Progenitor cell of endocrine pancreas (in vitro differentiated cells): ENCODE results near the gene HS3ST4. TPM values are rescaled to one million over a fixed set of nuclear protein-coding genes. Genes with fewer than 3 reads are reported as not detected.

Experiments used
- DNase-seq: peaks from one replicate; pipeline ENCODE4 v3.0.0; 2021; ENCODE audit warnings: low spot score; ENCODE audit not compliant: unreplicated experiment
- H3K27ac Mint-ChIP-seq: 2 replicates; pipeline ENCODE4 v1.8.0; 2021; ENCODE audit warnings: mild to moderate bottlenecking, moderate library complexity, mixed read lengths
- H3K27me3 Mint-ChIP-seq: 2 replicates; pipeline ENCODE4 v1.8.0; 2021; ENCODE audit warnings: mixed read lengths
- H3K36me3 Mint-ChIP-seq: 2 replicates; pipeline ENCODE4 v1.8.0; 2022; ENCODE audit warnings: mixed read lengths; ENCODE audit not compliant: insufficient read depth
- H3K4me1 Mint-ChIP-seq: 2 replicates; pipeline ENCODE4 v1.8.0; 2021; ENCODE audit warnings: low read depth, mixed read lengths
- H3K4me3 Mint-ChIP-seq: 2 replicates; pipeline ENCODE4 v1.8.0; 2021; ENCODE audit warnings: low read depth, mild to moderate bottlenecking, moderate library complexity, mixed read lengths
- H3K9me3 Mint-ChIP-seq: 2 replicates; pipeline ENCODE4 v1.8.0; 2021; ENCODE audit warnings: low read depth, mixed read lengths
- total RNA-seq: library from RNA; stranded (reverse); gene quantifications from 2 replicates; pipeline ENCODE4 v1.2.1, GENCODE V29; 2021
- TF ChIP-seq, protein P1 (sequence below): fragments of 200-600 bp; sonication (generic); IDR thresholded peaks from one replicate; pipeline ENCODE4 v1.5.0; 2021; ENCODE audit warnings: antibody characterized with exemption, mild to moderate bottlenecking; ENCODE audit not compliant: unreplicated experiment

HS3ST4 gene
- total RNA-seq, 1 donor from 2014 or later: 0.67 TPM

DNA sequence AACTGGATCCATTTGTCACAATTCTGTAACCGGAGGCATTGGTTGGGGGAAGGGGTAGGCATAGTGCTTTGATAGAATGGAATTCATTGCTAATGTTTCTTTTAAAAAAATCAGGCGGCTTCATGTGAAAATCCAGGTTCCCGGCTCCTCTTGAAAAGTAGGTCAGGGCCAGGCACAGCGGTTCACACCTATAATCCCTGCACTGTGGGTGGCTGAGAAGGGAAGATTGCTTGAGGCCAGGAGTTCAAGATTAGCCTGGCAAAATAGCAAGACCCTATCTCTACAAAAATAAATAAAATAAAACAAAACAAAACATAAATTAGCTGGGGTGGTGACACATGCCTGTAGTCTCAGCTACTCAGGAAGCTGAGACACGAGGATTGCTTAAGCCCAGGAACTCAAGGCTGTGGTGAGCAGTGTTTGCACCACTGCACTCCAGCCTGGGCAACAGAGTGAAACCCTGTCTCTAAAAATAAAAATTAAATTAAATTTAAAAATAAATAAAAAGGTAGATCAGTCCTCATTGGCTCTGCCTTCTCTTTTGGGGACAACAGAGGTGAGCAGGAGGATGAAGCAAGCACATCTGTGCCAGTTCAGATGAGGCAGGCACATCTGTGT lies 466.5 kb downstream of the HS3ST4 start:
- Mint-ChIP-seq H3K27ac (no peak overlapping the region), H3K36me3 (no peaks in the 10 kb centered on the region), H3K27me3 (peaks cover 3% of the 10 kb centered on the region), H3K4me3 (no peak overlapping the region), H3K9me3 (peaks cover 2% of the 10 kb centered on the region), H3K4me1 (no peaks in the 10 kb centered on the region)
- TF ChIP-seq, protein P1, sequence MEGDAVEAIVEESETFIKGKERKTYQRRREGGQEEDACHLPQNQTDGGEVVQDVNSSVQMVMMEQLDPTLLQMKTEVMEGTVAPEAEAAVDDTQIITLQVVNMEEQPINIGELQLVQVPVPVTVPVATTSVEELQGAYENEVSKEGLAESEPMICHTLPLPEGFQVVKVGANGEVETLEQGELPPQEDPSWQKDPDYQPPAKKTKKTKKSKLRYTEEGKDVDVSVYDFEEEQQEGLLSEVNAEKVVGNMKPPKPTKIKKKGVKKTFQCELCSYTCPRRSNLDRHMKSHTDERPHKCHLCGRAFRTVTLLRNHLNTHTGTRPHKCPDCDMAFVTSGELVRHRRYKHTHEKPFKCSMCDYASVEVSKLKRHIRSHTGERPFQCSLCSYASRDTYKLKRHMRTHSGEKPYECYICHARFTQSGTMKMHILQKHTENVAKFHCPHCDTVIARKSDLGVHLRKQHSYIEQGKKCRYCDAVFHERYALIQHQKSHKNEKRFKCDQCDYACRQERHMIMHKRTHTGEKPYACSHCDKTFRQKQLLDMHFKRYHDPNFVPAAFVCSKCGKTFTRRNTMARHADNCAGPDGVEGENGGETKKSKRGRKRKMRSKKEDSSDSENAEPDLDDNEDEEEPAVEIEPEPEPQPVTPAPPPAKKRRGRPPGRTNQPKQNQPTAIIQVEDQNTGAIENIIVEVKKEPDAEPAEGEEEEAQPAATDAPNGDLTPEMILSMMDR: no peak
- no peak for DNase-seq

DNA sequence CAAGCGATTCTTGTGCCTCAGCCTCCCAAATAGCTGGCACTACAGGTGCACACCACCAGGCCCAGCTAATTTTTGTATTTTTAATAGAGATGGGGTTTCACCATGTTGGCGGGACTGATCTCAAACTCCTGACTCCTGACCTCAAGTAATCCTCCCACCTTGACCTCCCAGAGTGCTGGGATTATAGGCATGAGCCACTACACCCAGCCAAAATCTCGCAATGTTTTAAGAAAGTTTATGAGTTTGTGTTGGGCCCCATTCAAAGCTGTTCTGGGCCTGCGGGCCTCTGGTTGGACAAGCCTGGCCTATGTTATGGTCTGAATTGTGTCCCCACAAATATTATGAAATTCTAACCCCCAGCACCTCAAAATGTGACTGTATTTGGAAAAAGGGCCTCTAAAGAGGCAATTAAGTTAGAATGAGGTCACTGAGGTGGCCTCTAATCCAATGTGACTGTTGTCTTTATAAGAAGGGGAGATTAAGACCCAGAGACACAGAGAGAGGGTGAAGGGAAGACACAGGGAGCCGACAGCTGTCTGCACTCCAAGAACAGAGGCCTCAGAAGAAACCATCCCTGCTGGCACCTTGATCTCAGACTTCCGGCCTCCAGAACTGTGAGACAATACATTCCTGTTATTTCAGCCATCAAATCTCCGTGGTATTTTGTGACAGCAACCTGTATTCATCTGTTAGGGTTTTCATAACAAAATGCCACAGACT lies 469.9 kb downstream of the HS3ST4 start:
- H3K36me3 Mint-ChIP-seq: no peaks in the 10 kb centered on the region
- H3K27me3 Mint-ChIP-seq: peaks cover 3% of the 10 kb centered on the region
- DNase-seq: no peak
- no peak overlapping the region for H3K4me3 Mint-ChIP-seq
- H3K9me3 Mint-ChIP-seq: peaks cover 9% of the 10 kb centered on the region
- H3K4me1 Mint-ChIP-seq: no peaks in the 10 kb centered on the region
- H3K27ac Mint-ChIP-seq: no peak overlapping the region
- TF ChIP-seq, protein P1: no peak

DNA sequence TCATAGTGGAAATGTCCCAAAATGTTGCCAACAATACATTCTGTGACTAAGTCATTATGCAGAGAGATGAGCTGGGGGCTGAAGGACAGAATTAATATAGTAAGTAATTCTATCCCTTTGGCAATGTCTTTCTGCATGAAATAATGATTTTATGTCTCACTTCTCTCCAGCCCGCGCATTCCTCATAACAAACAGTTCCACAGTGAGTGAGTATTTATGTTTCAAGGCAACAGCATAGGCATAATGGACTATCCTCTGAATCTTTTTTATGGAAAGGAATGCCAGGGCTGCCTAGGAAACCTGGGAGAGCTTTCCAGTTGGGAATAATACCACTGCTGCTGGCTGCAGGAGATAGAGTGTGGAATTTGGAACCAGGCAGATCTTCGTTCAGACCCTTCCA lies 477.7 kb downstream of the HS3ST4 start:
- no peak overlapping the region for H3K4me3 Mint-ChIP-seq
- no peak for DNase-seq
- H3K27me3 Mint-ChIP-seq: peaks cover 14% of the 10 kb centered on the region
- no peaks in the 10 kb centered on the region for H3K4me1 Mint-ChIP-seq
- no peak overlapping the region for H3K27ac Mint-ChIP-seq
- H3K9me3 Mint-ChIP-seq: peaks cover 7% of the 10 kb centered on the region
- H3K36me3 Mint-ChIP-seq: no peaks in the 10 kb centered on the region
- TF ChIP-seq, protein P1: no peak

DNA sequence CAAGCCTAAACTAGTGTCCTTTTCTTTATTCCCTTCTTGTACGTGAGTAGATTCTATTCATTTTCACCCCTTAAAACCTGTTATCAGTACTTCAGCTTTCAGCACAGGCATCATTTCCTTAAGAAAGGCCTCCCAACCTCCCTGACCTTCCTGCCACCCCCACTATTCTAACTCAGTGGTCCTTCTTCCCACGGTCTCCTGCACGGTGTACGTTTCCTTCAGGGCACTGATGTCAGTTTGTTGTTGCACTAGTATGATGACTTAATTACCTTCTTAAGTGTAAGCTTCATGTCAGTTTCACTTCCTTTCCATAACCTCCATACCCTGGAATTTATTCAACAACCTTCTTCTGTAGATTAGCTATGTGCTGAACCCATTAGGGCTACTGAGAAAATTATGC lies 484.2 kb downstream of the HS3ST4 start:
- H3K4me3 Mint-ChIP-seq: no peak overlapping the region
- peaks cover 11% of the 10 kb centered on the region for H3K4me1 Mint-ChIP-seq
- H3K27me3 Mint-ChIP-seq: peaks cover 3% of the 10 kb centered on the region
- no peak for DNase-seq
- H3K9me3 Mint-ChIP-seq: peaks cover 3% of the 10 kb centered on the region
- TF ChIP-seq, protein P1: no peak
- H3K27ac Mint-ChIP-seq: no peak overlapping the region
- peaks cover 2% of the 10 kb centered on the region for H3K36me3 Mint-ChIP-seq

DNA sequence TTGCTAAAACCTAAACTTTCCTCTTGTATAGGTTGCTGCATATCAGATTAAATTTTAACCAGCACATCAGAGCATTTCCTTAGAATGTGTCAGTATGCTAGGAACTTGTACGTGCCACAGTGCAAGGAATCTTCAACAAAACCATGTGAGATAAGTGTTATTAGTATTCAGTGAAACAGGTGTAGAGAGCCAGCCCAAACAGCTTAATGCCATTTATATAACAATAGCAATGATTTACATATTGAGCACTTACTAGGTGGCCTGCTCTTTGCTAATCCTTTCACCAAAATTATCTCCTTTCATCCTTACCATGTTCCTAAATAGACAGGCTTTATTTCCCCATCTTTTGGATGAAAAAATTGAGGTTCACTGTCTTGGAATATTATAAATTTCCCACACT lies 485.7 kb downstream of the HS3ST4 start:
- peaks cover 6% of the 10 kb centered on the region for H3K27me3 Mint-ChIP-seq
- DNase-seq: no peak
- H3K4me3 Mint-ChIP-seq: no peak overlapping the region
- peaks cover 2% of the 10 kb centered on the region for H3K36me3 Mint-ChIP-seq
- H3K9me3 Mint-ChIP-seq: peaks cover 10% of the 10 kb centered on the region
- no peak overlapping the region for H3K27ac Mint-ChIP-seq
- TF ChIP-seq, protein P1: no peak
- peaks cover 11% of the 10 kb centered on the region for H3K4me1 Mint-ChIP-seq
